B cell (primary cell): ENCODE results near the gene PRSS23. TPM values are rescaled to one million over a fixed set of nuclear protein-coding genes. Genes with fewer than 3 reads are reported as not detected.

ENCODE experiments used
- ATAC-seq: fragments of 200-7000 bp; cut with Tn5 transposase; one replicate; pipeline ENCODE4 v1.10.0; 2021; ENCODE audit warnings: low read depth, mild to moderate bottlenecking, moderate number of reproducible peaks, moderate library complexity
- CTCF ChIA-PET: fragments of 350-600 bp; sonication (Branson Sonifier 250); formaldehyde crosslinking; loops from one replicate; lab custom pipeline; 2021; ENCODE audit warnings: antibody characterized with exemption, inconsistent platforms; lab: Charles Lee
- POLR2A ChIA-PET: fragments of 350-600 bp; sonication (Branson Sonifier 250); formaldehyde crosslinking; loops from one replicate; lab custom pipeline; 2021; ENCODE audit warnings: antibody characterized with exemption; lab: Charles Lee
- DNase-seq: peaks from one replicate; pipeline ENCODE4 v3.0.0; 2013
- H2AFZ ChIP-seq: 2 replicates; pipeline ENCODE4 v1.6.1; 2012; ENCODE audit warnings: mild to moderate bottlenecking, low read depth, low read length; ENCODE audit not compliant: insufficient read depth, poor library complexity, severe bottlenecking
- H3K27ac ChIP-seq, 2 donors: 1 replicate in 1 of 2; 2 replicates in 1 of 2; pipeline ENCODE4 v1.5.1; 2012 to 2013; ENCODE audit warnings: low read length in 2 of 2, mild to moderate bottlenecking in 2 of 2, moderate library complexity in 1 of 2
- H3K27me3 ChIP-seq, 4 experiments: fragments of 200-600 bp in 1 of 4; sonication (generic) in 1 of 4; replicated peaks in 1 of 4; 1 replicate in 2 of 4; 2 replicates in 2 of 4; pipeline versions ENCODE4 v1.6.1 to v1.7.0; 2013 to 2016; ENCODE audit warnings: low read length in 3 of 4, mild to moderate bottlenecking in 2 of 4, mixed read lengths in 1 of 4, moderate library complexity in 1 of 4; ENCODE audit not compliant: insufficient read depth in 4 of 4, control insufficient read depth in 3 of 4; ENCODE audit errors: control extremely low read depth in 1 of 4
- H3K36me3 ChIP-seq, 2 experiments: replicated peaks in 1 of 2; 1 replicate in 1 of 2; 2 replicates in 1 of 2; pipeline versions ENCODE4 v1.6.1 to v1.7.1; 2013; ENCODE audit warnings: low read length in 1 of 2; ENCODE audit not compliant: insufficient read depth in 2 of 2, control insufficient read depth in 1 of 2; ENCODE audit errors: control extremely low read depth in 1 of 2, extremely low read depth in 1 of 2
- H3K4me1 ChIP-seq, 2 donors: fragments of 200-600 bp in 1 of 2; sonication (generic) in 1 of 2; 1 replicate in 1 of 2; 2 replicates in 1 of 2; pipeline versions ENCODE4 v1.5.1 to v1.6.1; 2013 to 2017; ENCODE audit warnings: low read length in 2 of 2; ENCODE audit not compliant: control insufficient read depth in 2 of 2, insufficient read depth in 2 of 2
- H3K4me2 ChIP-seq: replicated peaks from 2 replicates; pipeline ENCODE3; 2012; ENCODE audit warnings: mild to moderate bottlenecking, low read depth, low read length; ENCODE audit not compliant: poor library complexity, severe bottlenecking
- H3K4me3 ChIP-seq, 5 experiments: fragments of 200-600 bp in 1 of 5; sonication (generic) in 1 of 5; 1 replicate in 3 of 5; 2 replicates in 2 of 5; pipeline versions ENCODE4 v1.5.1 to v1.7.0; 2011 to 2016; ENCODE audit warnings: low read length in 4 of 5, mild to moderate bottlenecking in 4 of 5, low read depth in 2 of 5, control low read depth in 1 of 5, moderate library complexity in 1 of 5; ENCODE audit not compliant: insufficient read depth in 1 of 5; ENCODE audit errors: control extremely low read depth in 1 of 5, extremely low read depth in 1 of 5
- H3K79me2 ChIP-seq: fragments of 200-600 bp; sonication (generic); one replicate; pipeline ENCODE4 v1.6.0; 2016; ENCODE audit warnings: low read length; ENCODE audit not compliant: control insufficient read depth, insufficient read depth
- H3K9ac ChIP-seq: fragments of 200-600 bp; sonication (generic); 2 replicates; pipeline ENCODE4 v1.6.1; 2017; ENCODE audit warnings: mild to moderate bottlenecking, low read length, moderate library complexity
- H3K9me3 ChIP-seq, 3 donors: one replicate each; pipeline versions ENCODE4 v1.6.1 to v1.7.1; 2013; ENCODE audit warnings: low read length in 2 of 3; ENCODE audit not compliant: control insufficient read depth in 2 of 3, insufficient read depth in 1 of 3; ENCODE audit errors: control extremely low read depth in 1 of 3
- H4K20me1 ChIP-seq: 2 replicates; pipeline ENCODE4 v1.6.0; 2012; ENCODE audit warnings: mild to moderate bottlenecking, low read length; ENCODE audit not compliant: insufficient read depth, control insufficient read depth, poor library complexity, severe bottlenecking
- H3K27ac Mint-ChIP-seq: one replicate; pipeline ENCODE4 v1.8.0; 2021; ENCODE audit warnings: mixed read lengths
- H3K27me3 Mint-ChIP-seq: one replicate; pipeline ENCODE4 v1.8.0; 2021; ENCODE audit warnings: mixed read lengths
- H3K4me1 Mint-ChIP-seq: one replicate; pipeline ENCODE4 v1.8.0; 2021; ENCODE audit warnings: mixed read lengths
- H3K4me3 Mint-ChIP-seq: one replicate; pipeline ENCODE4 v1.8.0; 2021; ENCODE audit warnings: mixed read lengths
- H3K9me3 Mint-ChIP-seq: one replicate; pipeline ENCODE4 v1.8.0; 2022; ENCODE audit warnings: mixed read lengths; ENCODE audit not compliant: insufficient read depth
- CTCF ChIP-seq: fragments of 200-600 bp; IDR thresholded peaks from one replicate; pipeline ENCODE4 v1.8.0; 2022; ENCODE audit warnings: antibody characterized with exemption, mild to moderate bottlenecking
- EZH2 ChIP-seq: IDR thresholded peaks from 2 replicates; pipeline ENCODE4 v1.6.1; 2012; ENCODE audit warnings: borderline replicate concordance, low read depth, mild to moderate bottlenecking, moderate library complexity, low read length; ENCODE audit not compliant: insufficient read depth, poor library complexity, severe bottlenecking
- WGBS: methylation state at CpG from one replicate; pipeline ENCODE4 v1.1.5; 2013; ENCODE audit warnings: missing lambda C conversion rate; ENCODE audit not compliant: insufficient coverage; 5-methylcytosine and 5-hydroxymethylcytosine counted together
- intact Hi-C: fragments of 100-400 bp; cut with micrococcal nuclease; formaldehyde crosslinking; loops from one replicate; pipeline ENCODE4 v1.10.0; 2022
- polyA plus RNA-seq: library from polyadenylated mRNA; depleted of rRNA; stranded (reverse); fragments of >200 nt; gene quantifications from 2 replicates; pipeline ENCODE4 v1.2.3, GENCODE V29; 2012
- total RNA-seq, 2 donors: library from RNA; stranded (reverse); fragments of 120-200 nt in 1 of 2; gene quantifications; 1 replicate in 1 of 2; 2 replicates in 1 of 2; pipeline versions ENCODE4 v1.2.3 to v1.2.4, GENCODE V29; 2013 to 2022

The PRSS23 gene
- total and polyA plus RNA-seq, 2 donors (not counting 1 experiment from before 2014, with no cell fraction given), result 0.03 TPM; not detected in 1

GRCh38 chr11:86772999-86773398 is 27.3 kb upstream of the PRSS23 start:
- Histone ChIP-seq H4K20me1 (no peaks in the 10 kb centered on the region), H3K4me1 (no peaks in the 10 kb centered on the region), H3K36me3 (no peaks in the 10 kb centered on the region), H2AFZ (no peak overlapping the region), H3K9ac (no peak overlapping the region), H3K27ac (no peak overlapping the region), H3K27me3 (no peaks in the 10 kb centered on the region), H3K4me3 (no peak overlapping the region), H3K9me3 (peaks cover 0 to 6% (median 0%) of the 10 kb centered on the region in 3 donors), H3K79me2 (no peaks in the 10 kb centered on the region), H3K4me2 (no peak overlapping the region)
- no peaks in the 10 kb centered on the region for H3K9me3 Mint-ChIP-seq
- H3K27me3 Mint-ChIP-seq, result peaks cover 3% of the 10 kb centered on the region
- ChIA-PET CTCF (no interaction called here), POLR2A (no interaction called here)
- ATAC-seq (no peak), DNase-seq (no peak)
- intact Hi-C loops, result no loop called here
- no peak overlapping the region for H3K27ac Mint-ChIP-seq
- H3K4me3 Mint-ChIP-seq, result no peak overlapping the region
- 83% methylated on average over 2 of the region's 2 CpGs for WGBS
- no peaks in the 10 kb centered on the region for H3K4me1 Mint-ChIP-seq
- TF ChIP-seq CTCF (no peak), EZH2 (no peak)

GRCh38 chr11:86773513-86774252 is 26.7 kb upstream of the PRSS23 start:
- WGBS, result 83% methylated on average over 1 of the region's 3 CpGs
- H4K20me1 ChIP-seq, result no peaks in the 10 kb centered on the region
- no peak for DNase-seq
- ATAC-seq, result no peak
- H3K9ac ChIP-seq, result no peak overlapping the region
- H3K4me3 Mint-ChIP-seq, result no peak overlapping the region
- H3K27ac Mint-ChIP-seq, result no peak overlapping the region
- no peaks in the 10 kb centered on the region for H3K27me3 ChIP-seq
- no peak overlapping the region for H2AFZ ChIP-seq
- no peak overlapping the region for H3K4me3 ChIP-seq
- no peak overlapping the region for H3K4me2 ChIP-seq
- H3K27me3 Mint-ChIP-seq, result peaks cover 5% of the 10 kb centered on the region
- no peaks in the 10 kb centered on the region for H3K79me2 ChIP-seq
- ChIA-PET CTCF (no interaction called here), POLR2A (no interaction called here)
- H3K9me3 Mint-ChIP-seq, result no peaks in the 10 kb centered on the region
- H3K27ac ChIP-seq, result no peak overlapping the region
- intact Hi-C loops, result no loop called here
- no peak for TF ChIP-seq CTCF
- TF ChIP-seq EZH2, result no peak
- peaks cover 0 to 6% (median 0%) of the 10 kb centered on the region in 3 donors for H3K9me3 ChIP-seq
- H3K4me1 Mint-ChIP-seq, result no peaks in the 10 kb centered on the region
- H3K36me3 ChIP-seq, result no peaks in the 10 kb centered on the region
- no peaks in the 10 kb centered on the region for H3K4me1 ChIP-seq
